ENCODE results near the gene PCNP. TPM values are rescaled to one million over a fixed set of nuclear protein-coding genes. Genes with fewer than 3 reads are reported as not detected.
"Not testable (repeated sequence)": the region's sequence is repeated elsewhere in the genome, so short reads cannot be mapped to it uniquely, and the experiment has no call there.

The PCNP gene
- total RNA-seq, 4 donors from 2014 or later: 57.6 to 68.6 (median 63.2) TPM

DNA sequence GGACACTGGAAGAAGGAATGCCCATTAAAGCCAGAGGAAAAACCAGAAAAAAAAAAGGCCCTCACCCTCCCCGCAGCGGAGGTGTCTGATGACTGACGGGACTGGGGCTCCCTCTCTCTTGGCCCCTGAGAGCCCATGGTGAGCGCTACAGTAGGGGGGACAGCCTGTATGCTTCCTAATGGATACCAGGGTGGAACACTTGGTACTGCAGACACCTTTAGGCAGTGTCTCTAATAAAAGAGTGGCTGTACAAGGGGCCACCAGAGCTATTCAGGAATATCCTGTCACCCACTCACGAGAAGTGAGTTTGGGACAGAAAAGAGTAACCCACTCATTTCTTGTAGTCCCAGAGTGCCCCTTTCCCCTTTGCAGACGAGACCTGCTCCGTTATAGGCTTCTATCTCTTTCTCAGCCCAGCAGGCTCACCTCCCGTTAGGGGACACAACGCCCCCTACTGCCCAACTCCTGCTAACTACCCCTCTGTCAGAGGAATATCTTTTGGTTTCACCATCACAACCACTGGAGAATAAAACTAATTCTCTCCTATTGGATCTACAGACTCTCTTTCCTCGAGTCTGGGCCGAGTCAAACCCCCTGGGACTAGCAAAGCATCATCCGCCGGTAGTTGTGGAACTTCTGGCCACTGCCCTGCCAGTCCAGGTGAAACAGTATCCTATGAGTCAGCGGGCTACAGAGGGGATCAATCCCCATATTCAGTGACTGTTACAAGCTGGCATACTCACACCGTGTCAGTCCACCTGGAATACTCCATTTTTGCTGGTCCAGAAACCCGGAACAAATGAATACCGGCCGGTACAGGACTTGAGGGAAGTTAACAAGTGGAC lies 62.2 kb downstream of the PCNP start:
- no peaks in the 10 kb centered on the region for H3K27me3 ChIP-seq
- peak; percentile 3 to 23 for DNase-seq
- in situ Hi-C loops (cut with MboI; ENCODE audit: low sequenced_read_pairs in 4 of 4) (no loop called here), intact Hi-C loops (cut with DNase I; ENCODE audit: low total_unique reads) (no loop called here)
- no peaks in the 10 kb centered on the region for H3K9me3 ChIP-seq
- H3K27ac ChIP-seq: no peak overlapping the region
- no peaks in the 10 kb centered on the region for H3K36me3 ChIP-seq
- peak in 4 of 5 experiments; percentile 12 to 55 (median 40) for TF ChIP-seq CTCF (IDR thresholded peaks at IDR 0.05 in 4 of 5, conservative IDR thresholded peaks at IDR 0.05 in 1 of 5)
- TF ChIP-seq POLR2A (IDR thresholded peaks at IDR 0.05): no peak
- peak; percentile 56 to 62 for ATAC-seq
- no peak overlapping the region for H3K4me3 ChIP-seq
- no peaks in the 10 kb centered on the region for H3K4me1 ChIP-seq

DNA sequence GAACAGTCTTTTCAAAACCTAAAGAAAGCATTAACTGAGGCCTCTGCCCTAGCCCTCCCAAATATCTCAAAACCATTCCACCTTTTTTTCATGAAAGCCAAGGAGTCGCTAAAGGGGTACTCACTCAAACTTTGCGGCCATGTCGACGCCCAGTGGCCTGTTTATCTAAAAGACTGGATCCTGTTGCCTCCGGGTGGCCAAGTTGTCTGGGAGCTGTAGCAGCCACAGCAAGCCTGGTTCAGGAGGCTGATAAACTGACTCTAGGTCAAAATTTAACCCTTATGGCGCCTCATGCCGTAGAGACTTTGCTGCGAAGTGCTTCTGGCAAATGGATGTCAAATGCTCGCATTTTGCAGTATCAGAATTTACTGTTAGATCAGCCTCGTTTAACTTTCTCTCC lies 63.5 kb downstream of the PCNP start:
- TF ChIP-seq CTCF (IDR thresholded peaks at IDR 0.05 in 4 of 5, conservative IDR thresholded peaks at IDR 0.05 in 1 of 5) (no peak), POLR2A (IDR thresholded peaks at IDR 0.05) (no peak)
- ATAC-seq (no peak), DNase-seq (no peak)
- no peaks in the 10 kb centered on the region for H3K36me3 ChIP-seq
- in situ Hi-C loops (cut with MboI; ENCODE audit: low sequenced_read_pairs in 4 of 4) (no loop called here), intact Hi-C loops (cut with DNase I; ENCODE audit: low total_unique reads) (no loop called here)
- no peaks in the 10 kb centered on the region for H3K4me1 ChIP-seq
- H3K27ac ChIP-seq: no peak overlapping the region
- H3K27me3 ChIP-seq: no peaks in the 10 kb centered on the region
- no peak overlapping the region for H3K4me3 ChIP-seq
- no peaks in the 10 kb centered on the region for H3K9me3 ChIP-seq

DNA sequence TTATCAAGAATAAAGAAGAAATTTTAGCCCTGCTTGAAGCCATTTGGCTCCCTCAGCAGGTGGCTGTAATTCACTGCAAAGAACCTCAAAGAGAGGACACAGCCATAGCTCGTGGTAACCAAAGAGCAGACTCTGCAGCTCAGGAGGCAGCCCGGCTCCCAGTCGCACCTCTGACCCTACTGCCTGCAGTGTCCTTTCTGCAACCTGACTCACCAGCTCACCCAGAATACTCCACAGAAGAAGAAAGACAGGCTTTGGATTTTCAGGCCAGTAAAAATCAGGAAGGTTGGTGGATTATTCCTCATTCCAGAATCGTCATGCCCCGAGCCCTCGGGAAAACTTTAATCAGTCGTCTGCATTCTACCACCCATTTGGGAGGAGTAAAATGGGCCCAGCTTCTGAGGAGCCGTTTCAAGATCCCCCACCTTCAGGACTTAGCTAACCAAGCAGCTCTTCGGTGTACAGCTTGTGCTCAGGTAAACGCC lies 64.3 kb downstream of the PCNP start:
- in situ Hi-C loops (cut with MboI; ENCODE audit: low sequenced_read_pairs in 4 of 4): no loop called here
- Histone ChIP-seq H3K9me3 (no peaks in the 10 kb centered on the region), H3K4me3 (no peak overlapping the region), H3K27me3 (no peaks in the 10 kb centered on the region), H3K27ac (no peak overlapping the region), H3K4me1 (no peaks in the 10 kb centered on the region), H3K36me3 (no peaks in the 10 kb centered on the region)
- intact Hi-C loops (cut with DNase I; ENCODE audit: low total_unique reads): no loop called here
- no peak for ATAC-seq
- DNase-seq: no peak
- no peak for TF ChIP-seq CTCF (IDR thresholded peaks at IDR 0.05 in 4 of 5, conservative IDR thresholded peaks at IDR 0.05 in 1 of 5)
- TF ChIP-seq POLR2A (IDR thresholded peaks at IDR 0.05): no peak

- Histone ChIP-seq H3K4me3 (no peak overlapping the region), H3K4me1 (no peaks in the 10 kb centered on the region), H3K27ac (no peak overlapping the region), H3K36me3 (no peaks in the 10 kb centered on the region), H3K27me3 (no peaks in the 10 kb centered on the region), H3K9me3 (no peaks in the 10 kb centered on the region)
- intact Hi-C loops (cut with DNase I; ENCODE audit: low total_unique reads) (no loop called here), in situ Hi-C loops (cut with MboI; ENCODE audit: low sequenced_read_pairs in 4 of 4) (no loop called here)
- DNase-seq: no peak
- TF ChIP-seq POLR2A (IDR thresholded peaks at IDR 0.05): no peak
- ATAC-seq: no peak
These were observed 65.4 kb downstream of the PCNP start for GRCh38 chr3:101639280-101639963.

DNA sequence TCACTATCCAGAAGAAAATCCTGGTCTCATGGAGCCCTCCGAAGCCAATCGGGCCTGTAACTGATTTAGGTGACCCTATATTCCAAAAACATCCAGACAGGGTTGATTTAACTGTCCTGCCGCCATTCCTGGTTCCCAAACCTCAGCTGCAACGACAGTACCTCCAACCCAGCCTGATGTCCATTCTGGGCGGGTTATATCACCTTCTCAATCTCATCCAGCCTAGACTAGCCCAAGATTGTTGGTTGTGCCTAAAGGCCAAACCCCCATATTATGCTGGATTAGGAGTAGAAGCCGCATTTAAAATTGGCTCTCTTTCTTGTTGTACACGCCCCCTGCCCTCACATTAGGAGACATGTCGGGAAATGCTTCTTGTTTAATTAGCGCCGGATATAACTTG lies 66.3 kb downstream of the PCNP start:
- Histone ChIP-seq H3K27ac (no peak overlapping the region), H3K9me3 (no peaks in the 10 kb centered on the region), H3K4me1 (no peaks in the 10 kb centered on the region), H3K36me3 (no peaks in the 10 kb centered on the region), H3K4me3 (no peak overlapping the region), H3K27me3 (no peaks in the 10 kb centered on the region)
- TF ChIP-seq POLR2A (IDR thresholded peaks at IDR 0.05): no peak
- no peak for TF ChIP-seq CTCF (IDR thresholded peaks at IDR 0.05 in 4 of 5, conservative IDR thresholded peaks at IDR 0.05 in 1 of 5)
- in situ Hi-C loops (cut with MboI; ENCODE audit: low sequenced_read_pairs in 4 of 4) (no loop called here), intact Hi-C loops (cut with DNase I; ENCODE audit: low total_unique reads) (no loop called here)
- ATAC-seq: no peak
- no peak for DNase-seq

- intact Hi-C loops (cut with DNase I; ENCODE audit: low total_unique reads); H3K27me3 ChIP-seq; ATAC-seq; H3K4me1 ChIP-seq; DNase-seq; H3K4me3 ChIP-seq; in situ Hi-C loops (cut with MboI; ENCODE audit: low sequenced_read_pairs in 4 of 4); H3K9me3 ChIP-seq; H3K36me3 ChIP-seq; H3K27ac ChIP-seq: not testable (repeated sequence)
These were observed 67.6 kb downstream of the PCNP start for GRCh38 chr3:101641397-101642115.
